ENCODE data around the gene RAI14. TPM values are rescaled to one million over a fixed set of nuclear protein-coding genes. Genes with fewer than 3 reads are reported as not detected.
"Not testable (repeated sequence)": the region's sequence is repeated elsewhere in the genome, so short reads cannot be mapped to it uniquely, and the experiment has no call there.

RAI14 gene
- total RNA-seq, 2 experiments from 2014 or later: 0.92 to 12.3 TPM

- POLR2A ChIA-PET: no interaction called here
- no peaks in the 10 kb centered on the region for H3K79me2 ChIP-seq (ENCODE audit: insufficient read depth, low read depth, low read length)
- TF ChIP-seq EZH2phosphoT487 (IDR thresholded peaks at IDR 0.05; ENCODE audit: borderline replicate concordance, low read depth, low read length) (no peak), CTCF (conservative IDR thresholded peaks at IDR 0.05; ENCODE audit: low read length) (no peak)
- H2AFZ ChIP-seq (ENCODE audit: low read length): no peak overlapping the region
- H3K4me1 ChIP-seq (ENCODE audit: insufficient read depth, low read length, poor library complexity, severe bottlenecking): no peaks in the 10 kb centered on the region
- BruUV-seq (replicated peaks): no TSS peak
- DNase-seq (ENCODE audit: low spot score): no peak
- no peak overlapping the region for H3K4me3 ChIP-seq (ENCODE audit: low read depth, low read length, poor library complexity, severe bottlenecking)
- no peak overlapping the region for H3K27ac ChIP-seq (ENCODE audit: low read depth, low read length, poor library complexity, severe bottlenecking)
- CTCF ChIA-PET (ENCODE audit: unreplicated experiment): no interaction called here
- no peaks in the 10 kb centered on the region for H3K36me3 ChIP-seq (ENCODE audit: insufficient read depth, low read length)
- no peak overlapping the region for H3K4me2 ChIP-seq (ENCODE audit: low read length)
- H3K9me3 ChIP-seq (ENCODE audit: low read length): no peaks in the 10 kb centered on the region
- H3K9me2 ChIP-seq (ENCODE audit: insufficient read depth, low read length): no peaks in the 10 kb centered on the region
- intact Hi-C loops (cut with micrococcal nuclease; ENCODE audit: unreplicated experiment): no loop called here
- no peaks in the 10 kb centered on the region for H4K20me1 ChIP-seq (ENCODE audit: insufficient read depth, low read length)
Observed at GRCh38 chr5:34775886-34776285, 119.8 kb downstream of the RAI14 start.

- H3K27ac ChIP-seq (ENCODE audit: low read depth, low read length, poor library complexity, severe bottlenecking): no peak overlapping the region
Observed at GRCh38 chr5:34778091-34778850, 122.1 kb downstream of the RAI14 start.

GRCh38 chr5:34783892-34784291 lies 127.8 kb downstream of the RAI14 start:
- H3K4me1 ChIP-seq (ENCODE audit: insufficient read depth, low read length, poor library complexity, severe bottlenecking); BruUV-seq (replicated peaks); H3K9me2 ChIP-seq (ENCODE audit: insufficient read depth, low read length); H2AFZ ChIP-seq (ENCODE audit: low read length); H3K4me3 ChIP-seq (ENCODE audit: low read depth, low read length, poor library complexity, severe bottlenecking); DNase-seq (ENCODE audit: low spot score); H4K20me1 ChIP-seq (ENCODE audit: insufficient read depth, low read length); H3K79me2 ChIP-seq (ENCODE audit: insufficient read depth, low read depth, low read length); H3K27ac ChIP-seq (ENCODE audit: low read depth, low read length, poor library complexity, severe bottlenecking); H3K4me2 ChIP-seq (ENCODE audit: low read length); H3K36me3 ChIP-seq (ENCODE audit: insufficient read depth, low read length); intact Hi-C loops (cut with micrococcal nuclease; ENCODE audit: unreplicated experiment); CTCF ChIA-PET (ENCODE audit: unreplicated experiment); H3K9me3 ChIP-seq (ENCODE audit: low read length): not testable (repeated sequence)
- POLR2A ChIA-PET: interaction anchor here (0.8 to 1.2 kb wide), 2 partner anchors 9 to 116 kb away, joined by 3 read pairs; no protein-coding TSS in a partner anchor

More at GRCh38 chr5:34778091-34778850, 122.1 kb downstream of the RAI14 start:
- H3K4me1 ChIP-seq (ENCODE audit: insufficient read depth, low read length, poor library complexity, severe bottlenecking): no peaks in the 10 kb centered on the region
- no peak overlapping the region for H2AFZ ChIP-seq (ENCODE audit: low read length)
- no peaks in the 10 kb centered on the region for H3K9me3 ChIP-seq (ENCODE audit: low read length)
- no peak for TF ChIP-seq CTCF (conservative IDR thresholded peaks at IDR 0.05; ENCODE audit: low read length)
- TF ChIP-seq EZH2phosphoT487 (IDR thresholded peaks at IDR 0.05; ENCODE audit: borderline replicate concordance, low read depth, low read length): no peak
- no peaks in the 10 kb centered on the region for H3K79me2 ChIP-seq (ENCODE audit: insufficient read depth, low read depth, low read length)
- no peaks in the 10 kb centered on the region for H3K36me3 ChIP-seq (ENCODE audit: insufficient read depth, low read length)
- H3K9me2 ChIP-seq (ENCODE audit: insufficient read depth, low read length): no peaks in the 10 kb centered on the region
- intact Hi-C loops (cut with micrococcal nuclease; ENCODE audit: unreplicated experiment): no loop called here
- CTCF ChIA-PET (ENCODE audit: unreplicated experiment): no interaction called here
- POLR2A ChIA-PET: interaction anchor here (0.7 to 0.9 kb wide), 2 partner anchors 15 to 25 kb away, joined by 3 read pairs; no protein-coding TSS in a partner anchor
- no TSS peak for BruUV-seq (replicated peaks)
- no peaks in the 10 kb centered on the region for H4K20me1 ChIP-seq (ENCODE audit: insufficient read depth, low read length)
- DNase-seq (ENCODE audit: low spot score): no peak
- H3K4me2 ChIP-seq (ENCODE audit: low read length): no peak overlapping the region
- H3K4me3 ChIP-seq (ENCODE audit: low read depth, low read length, poor library complexity, severe bottlenecking): no peak overlapping the region
